Measurements from ENCODE around the gene COL18A1. TPM values are rescaled to one million over a fixed set of nuclear protein-coding genes. Genes with fewer than 3 reads are reported as not detected.
"Not testable (repeated sequence)": the region's sequence is repeated elsewhere in the genome, so short reads cannot be mapped to it uniquely, and the experiment has no call there.

Gene COL18A1
- total RNA-seq, 1 experiment from 2014 or later: 4.2 TPM

- DNase-seq (ENCODE audit: low read depth): no peak
These were observed 19.2 kb downstream of the COL18A1 start for GRCh38 chr21:45423968-45424853.

- DNase-seq (ENCODE audit: low read depth): no peak
These were observed 20.2 kb downstream of the COL18A1 start for GRCh38 chr21:45424854-45425795.

GRCh38 chr21:45427331-45428271 is 22.6 kb downstream of the COL18A1 start:
- DNase-seq (ENCODE audit: low read depth): peak; percentile 96

- no peak for DNase-seq (ENCODE audit: low read depth)
These were observed 23.6 kb downstream of the COL18A1 start for GRCh38 chr21:45428534-45428933.

- DNase-seq (ENCODE audit: low read depth): no peak
These were observed 24.5 kb downstream of the COL18A1 start for GRCh38 chr21:45429221-45430175.

GRCh38 chr21:45430521-45431501 is 25.8 kb downstream of the COL18A1 start:
- no peak for DNase-seq (ENCODE audit: low read depth)

GRCh38 chr21:45431781-45432572 is 27.0 kb downstream of the COL18A1 start:
- no peak for DNase-seq (ENCODE audit: low read depth)

GRCh38 chr21:45432575-45433255 is 27.8 kb downstream of the COL18A1 start:
- DNase-seq (ENCODE audit: low read depth): no peak

GRCh38 chr21:45433301-45433700 is 28.3 kb downstream of the COL18A1 start:
- no peak for DNase-seq (ENCODE audit: low read depth)

- DNase-seq (ENCODE audit: low read depth): no peak
These were observed 29.1 kb downstream of the COL18A1 start for GRCh38 chr21:45433911-45434644.

- DNase-seq (ENCODE audit: low read depth): no peak
These were observed 29.8 kb downstream of the COL18A1 start for GRCh38 chr21:45434645-45435217.

- DNase-seq (ENCODE audit: low read depth): no peak
These were observed 30.5 kb downstream of the COL18A1 start for GRCh38 chr21:45435405-45435981.

- DNase-seq (ENCODE audit: low read depth): no peak
These were observed 31.5 kb downstream of the COL18A1 start for GRCh38 chr21:45436351-45437065.

- not testable (repeated sequence) for DNase-seq (ENCODE audit: low read depth)
These were observed 32.9 kb downstream of the COL18A1 start for GRCh38 chr21:45437844-45438243.

Data from HT1080 (cell line).